HepG2 (cell line): ENCODE measurements around the gene COPS7B. TPM values are rescaled to one million over a fixed set of nuclear protein-coding genes. Genes with fewer than 3 reads are reported as not detected.

Experiments used
- CEBPG ChIP-seq: IDR thresholded peaks from 2 replicates; pipeline ENCODE4 v1.6.1; 2016
- CHCHD3 ChIP-seq: sonication (generic); formaldehyde crosslinking; IDR thresholded peaks from 2 replicates; pipeline ENCODE4 v1.8.0; 2022; ENCODE audit warnings: mild to moderate bottlenecking, missing genetic modification reagents, moderate library complexity
- CHD2 ChIP-seq: IDR thresholded peaks from 2 replicates; pipeline ENCODE4 v1.6.1; 2011; ENCODE audit warnings: low read depth, low read length, improper control_type of control experiment
- DMAP1 ChIP-seq: IDR thresholded peaks from 2 replicates; pipeline ENCODE4 v1.6.1; 2016
- JUNB ChIP-seq: sonication (generic); formaldehyde crosslinking; IDR thresholded peaks from 2 replicates; pipeline ENCODE4 v1.8.0; 2022; ENCODE audit warnings: missing genetic modification reagents, mild to moderate bottlenecking, borderline replicate concordance
- KDM5A ChIP-seq: fragments of 200-600 bp; sonication (generic); IDR thresholded peaks from 2 replicates; pipeline ENCODE4 v1.7.0; 2018; ENCODE audit warnings: antibody characterized with exemption, mild to moderate bottlenecking, low read length, borderline replicate concordance
- MAF1 ChIP-seq: sonication (generic); formaldehyde crosslinking; IDR thresholded peaks from 2 replicates; pipeline ENCODE4 v1.5.0; 2020; ENCODE audit warnings: missing genetic modification reagents, borderline replicate concordance
- MYC ChIP-seq: sonication (generic); formaldehyde crosslinking; IDR thresholded peaks from 2 replicates; pipeline ENCODE4 v1.9.0; 2021; ENCODE audit warnings: missing genetic modification reagents, borderline replicate concordance
- PBX3 ChIP-seq: sonication (generic); formaldehyde crosslinking; IDR thresholded peaks from 2 replicates; pipeline ENCODE4 v1.8.1; 2023; ENCODE audit warnings: missing genetic modification reagents, inconsistent platforms, borderline replicate concordance
- RBM22 ChIP-seq: fragments of 200-400 bp; formaldehyde crosslinking; optimal IDR thresholded peaks from 2 replicates; pipeline ENCODE3; 2017; ENCODE audit warnings: mild to moderate bottlenecking, low read length, moderate library complexity
- RBM39 ChIP-seq: fragments of 200-400 bp; formaldehyde crosslinking; IDR thresholded peaks from one replicate; pipeline ENCODE4 v1.6.1; 2018; ENCODE audit warnings: antibody characterized with exemption, mild to moderate bottlenecking, low read depth, low read length; ENCODE audit not compliant: poor library complexity, severe bottlenecking
- RXRA ChIP-seq: sonication (generic); formaldehyde crosslinking; IDR thresholded peaks from 2 replicates; pipeline ENCODE4 v1.5.1; 2020; ENCODE audit warnings: missing genetic modification reagents
- SOX5 ChIP-seq: IDR thresholded peaks from 2 replicates; pipeline ENCODE4 v1.6.1; 2016; ENCODE audit warnings: borderline replicate concordance
- TERF1 ChIP-seq: sonication (generic); formaldehyde crosslinking; IDR thresholded peaks from 2 replicates; pipeline ENCODE4 v1.8.0; 2022; ENCODE audit warnings: mild to moderate bottlenecking, missing genetic modification reagents, moderate library complexity
- ZEB1 ChIP-seq: IDR thresholded peaks from 2 replicates; pipeline ENCODE4 v1.6.1; 2012; ENCODE audit warnings: mild to moderate bottlenecking, low read depth, inconsistent platforms; ENCODE audit not compliant: insufficient replicate concordance
- ZNF235 ChIP-seq: sonication (generic); formaldehyde crosslinking; IDR thresholded peaks from 2 replicates; pipeline ENCODE4 v1.8.1; 2023; ENCODE audit warnings: mild to moderate bottlenecking, missing genetic modification reagents, borderline replicate concordance
- ZNF33B ChIP-seq: sonication (generic); formaldehyde crosslinking; IDR thresholded peaks from 2 replicates; pipeline ENCODE4 v1.5.1; 2020; ENCODE audit warnings: mild to moderate bottlenecking, missing genetic modification reagents
- ZNF383 ChIP-seq: sonication (generic); formaldehyde crosslinking; IDR thresholded peaks from 2 replicates; pipeline ENCODE4 v1.4.0; 2020; ENCODE audit warnings: missing genetic modification reagents, mild to moderate bottlenecking, borderline replicate concordance
- ZNF430 ChIP-seq: sonication (generic); formaldehyde crosslinking; IDR thresholded peaks from 2 replicates; pipeline ENCODE4 v1.9.0; 2021; ENCODE audit warnings: mild to moderate bottlenecking, missing genetic modification reagents
- ZNF510 ChIP-seq: sonication (generic); formaldehyde crosslinking; IDR thresholded peaks from 2 replicates; pipeline ENCODE4 v1.4.0; 2020; ENCODE audit warnings: low read depth, mild to moderate bottlenecking, missing genetic modification reagents
- ZNF616 ChIP-seq: sonication (generic); formaldehyde crosslinking; IDR thresholded peaks from 2 replicates; pipeline ENCODE4 v1.5.0; 2020; ENCODE audit warnings: low read depth, mild to moderate bottlenecking, missing genetic modification reagents
- ZNF713 ChIP-seq: sonication (generic); formaldehyde crosslinking; IDR thresholded peaks from 2 replicates; pipeline ENCODE4 v1.4.0; 2020; ENCODE audit warnings: mild to moderate bottlenecking, missing genetic modification reagents
- ZNF724P ChIP-seq: sonication (generic); formaldehyde crosslinking; IDR thresholded peaks from 2 replicates; pipeline ENCODE4 v1.8.0; 2022; ENCODE audit warnings: missing genetic modification reagents, borderline replicate concordance
- ZSCAN25 ChIP-seq: sonication (generic); formaldehyde crosslinking; IDR thresholded peaks from 2 replicates; pipeline ENCODE4 v1.8.0; 2022; ENCODE audit warnings: mild to moderate bottlenecking, missing genetic modification reagents
- ZZZ3 ChIP-seq: sonication (generic); formaldehyde crosslinking; IDR thresholded peaks from 2 replicates; pipeline ENCODE4 v1.4.0; 2020; ENCODE audit warnings: missing genetic modification reagents, mild to moderate bottlenecking, borderline replicate concordance
- polyA plus RNA-seq, 8 experiments: library from polyadenylated mRNA; depleted of rRNA in 3 of 8; stranded (reverse) in 7 of 8; unstranded in 1 of 8; fragments of >200 nt; fragmentation: Illumina TruSeq in 4 of 8; extraction: Trizol in 4 of 8; gene quantifications; 2 replicates each; pipeline versions ENCODE4 v1.2.1 to v1.2.3, GENCODE V29; 2011 to 2016; ENCODE audit warnings: low read depth in 4 of 8, missing spikeins in 1 of 8, mixed read lengths in 1 of 8; ENCODE audit not compliant: insufficient read depth in 1 of 8
- total RNA-seq, 5 experiments: library from RNA; depleted of rRNA; stranded (reverse); fragments of >200 nt; fragmentation: Illumina TruSeq; extraction: Trizol; gene quantifications; 2 replicates each; pipeline ENCODE4 v1.2.3, GENCODE V29; 2016; ENCODE audit warnings: low read depth in 1 of 5
- TF ChIP-seq, protein P1 (sequence below): sonication (generic); formaldehyde crosslinking; IDR thresholded peaks from 2 replicates; pipeline ENCODE4 v1.4.0; 2020; ENCODE audit warnings: mild to moderate bottlenecking, low read depth, missing genetic modification reagents

COPS7B gene
- total and polyA plus RNA-seq, 2 of the 13 experiments (the other 11 are each of a cell fraction or from before 2014, with no cell fraction given) = 30.6 to 62.7 TPM

DNA sequence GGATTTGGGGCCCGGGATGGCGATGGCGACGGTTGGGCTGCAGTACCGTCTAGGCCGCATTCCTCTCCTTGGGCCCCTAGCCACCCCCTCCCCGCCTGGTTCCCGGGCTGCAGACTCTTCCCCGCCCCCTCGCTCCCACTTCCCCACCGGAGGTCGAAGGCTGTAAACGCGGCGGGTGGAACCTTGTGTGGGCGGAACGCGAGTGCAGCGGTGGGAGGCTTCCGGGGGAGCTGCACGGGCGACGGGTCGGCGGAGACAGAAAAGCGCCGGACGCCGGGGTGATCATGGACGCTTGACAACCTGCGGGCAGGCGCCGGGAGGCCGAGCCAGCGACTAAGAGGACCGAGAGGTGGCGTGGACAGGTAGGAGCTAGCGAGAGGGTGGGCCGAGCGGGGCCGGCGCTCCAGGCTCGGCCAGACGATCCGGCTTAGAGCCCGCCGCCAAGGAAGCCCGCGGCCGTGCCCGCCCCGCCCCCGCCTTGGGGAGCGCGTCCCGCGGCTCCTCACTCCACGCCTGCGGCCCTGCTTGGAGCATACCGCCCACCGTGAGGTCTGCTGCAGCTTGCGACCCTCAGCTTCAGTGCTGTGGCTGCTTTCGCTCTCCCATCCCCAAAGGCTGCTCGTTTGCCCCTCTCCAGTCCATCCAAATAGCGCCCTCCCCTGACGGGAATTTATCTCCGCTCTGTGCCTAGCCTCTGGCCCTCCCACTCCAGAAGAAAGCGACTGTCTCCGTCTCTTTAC is at the start of gene COPS7B (continued):
- TF ChIP-seq TERF1 (CRISPR knock-in tag) (0 out of 2 replicates have a peak, but pooled peaks have one; percentile 34), CHD2 (peak; percentile 68; the same call in 1 of the 2 replicates), KDM5A (peak; percentile 100), ZNF383 (CRISPR knock-in tag) (no peak), MYC (CRISPR knock-in tag) (peak; percentile 96; the same call in 1 of the 2 replicates), ZNF235 (CRISPR knock-in tag) (no peak), DMAP1 (CRISPR knock-in tag) (peak; percentile 98), ZNF616 (CRISPR knock-in tag) (peak; percentile 85), ZSCAN25 (CRISPR knock-in tag) (peak; percentile 81), CHCHD3 (CRISPR knock-in tag) (peak; percentile 86; the same call in 1 of the 2 replicates), SOX5 (CRISPR knock-in tag) (peak; percentile 46; the same call in 1 of the 2 replicates), ZEB1 (peak; percentile 88), ZNF724P (CRISPR knock-in tag) (peak; percentile 83; the same call in 1 of the 2 replicates), MAF1 (CRISPR knock-in tag) (peak; percentile 96), ZNF33B (peak; percentile 63), RXRA (peak; percentile 91), JUNB (no peak), PBX3 (CRISPR knock-in tag) (no peak), ZNF713 (CRISPR knock-in tag) (peak; percentile 86; the same call in 1 of the 2 replicates), ZNF430 (CRISPR knock-in tag) (peak; percentile 93; the same call in 1 of the 2 replicates), RBM22 (no peak), RBM39 (peak; percentile 100), CEBPG (CRISPR knock-in tag) (peak; percentile 53; the same call in 1 of the 2 replicates), ZNF510 (CRISPR knock-in tag) (peak; percentile 81; the same call in 1 of the 2 replicates), ZZZ3 (CRISPR knock-in tag) (peak; percentile 90)
- TF ChIP-seq, protein P1, sequence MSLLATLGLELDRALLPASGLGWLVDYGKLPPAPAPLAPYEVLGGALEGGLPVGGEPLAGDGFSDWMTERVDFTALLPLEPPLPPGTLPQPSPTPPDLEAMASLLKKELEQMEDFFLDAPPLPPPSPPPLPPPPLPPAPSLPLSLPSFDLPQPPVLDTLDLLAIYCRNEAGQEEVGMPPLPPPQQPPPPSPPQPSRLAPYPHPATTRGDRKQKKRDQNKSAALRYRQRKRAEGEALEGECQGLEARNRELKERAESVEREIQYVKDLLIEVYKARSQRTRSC (CRISPR knock-in tag) = peak; percentile 78; the same call in 1 of the 2 replicates
